IMR-90 (cell line): ENCODE measurements around the gene ZNF503.
"Not testable (repeated sequence)": the region's sequence is repeated elsewhere in the genome, so short reads cannot be mapped to it uniquely, and the experiment has no call there.

Experiments used
- BHLHE40 ChIP-seq: fragments of 150-350 bp; IDR thresholded peaks from 2 replicates; pipeline ENCODE4 v1.6.1; 2016; ENCODE audit warnings: mild to moderate bottlenecking, low read depth, low read length
- TF ChIP-seq, protein P1 (sequence below): conservative IDR thresholded peaks from 2 replicates; pipeline ENCODE4 v1.5.1; 2012; ENCODE audit warnings: mild to moderate bottlenecking, low read depth, low read length, improper control_type of control experiment

- not testable (repeated sequence) for TF ChIP-seq BHLHE40
- TF ChIP-seq, protein P1, sequence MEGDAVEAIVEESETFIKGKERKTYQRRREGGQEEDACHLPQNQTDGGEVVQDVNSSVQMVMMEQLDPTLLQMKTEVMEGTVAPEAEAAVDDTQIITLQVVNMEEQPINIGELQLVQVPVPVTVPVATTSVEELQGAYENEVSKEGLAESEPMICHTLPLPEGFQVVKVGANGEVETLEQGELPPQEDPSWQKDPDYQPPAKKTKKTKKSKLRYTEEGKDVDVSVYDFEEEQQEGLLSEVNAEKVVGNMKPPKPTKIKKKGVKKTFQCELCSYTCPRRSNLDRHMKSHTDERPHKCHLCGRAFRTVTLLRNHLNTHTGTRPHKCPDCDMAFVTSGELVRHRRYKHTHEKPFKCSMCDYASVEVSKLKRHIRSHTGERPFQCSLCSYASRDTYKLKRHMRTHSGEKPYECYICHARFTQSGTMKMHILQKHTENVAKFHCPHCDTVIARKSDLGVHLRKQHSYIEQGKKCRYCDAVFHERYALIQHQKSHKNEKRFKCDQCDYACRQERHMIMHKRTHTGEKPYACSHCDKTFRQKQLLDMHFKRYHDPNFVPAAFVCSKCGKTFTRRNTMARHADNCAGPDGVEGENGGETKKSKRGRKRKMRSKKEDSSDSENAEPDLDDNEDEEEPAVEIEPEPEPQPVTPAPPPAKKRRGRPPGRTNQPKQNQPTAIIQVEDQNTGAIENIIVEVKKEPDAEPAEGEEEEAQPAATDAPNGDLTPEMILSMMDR: not testable (repeated sequence)
Observed at GRCh38 chr10:75359876-75360275, 41.7 kb downstream of the ZNF503 start.
